SK-N-MC (cell line): ENCODE data around the gene USP13.

ENCODE experiments used
- EZH2 ChIP-seq: fragments of 200-600 bp; sonication (generic); IDR thresholded peaks from one replicate; pipeline ENCODE4 v1.6.1; 2017; ENCODE audit warnings: antibody characterized with exemption
- FOXP2 ChIP-seq: optimal IDR thresholded peaks from 2 replicates; pipeline ENCODE3; 2011; ENCODE audit warnings: mild to moderate bottlenecking, moderate library complexity; ENCODE audit not compliant: insufficient read depth; ENCODE audit errors: extremely low read length, control extremely low read depth
- POLR2AphosphoS5 ChIP-seq: IDR thresholded peaks from 2 replicates; pipeline ENCODE4 v1.6.1; 2012; ENCODE audit warnings: mild to moderate bottlenecking, low read depth, low read length, borderline replicate concordance

- TF ChIP-seq POLR2AphosphoS5: no peak
- no peak for TF ChIP-seq EZH2
- no peak for TF ChIP-seq FOXP2
These were observed 67.4 kb downstream of the USP13 start for GRCh38 chr3:179720196-179720595.
